Measurements from ENCODE around the gene SAP30. TPM values are rescaled to one million over a fixed set of nuclear protein-coding genes. Genes with fewer than 3 reads are reported as not detected.
A peak's percentile ranks its signal among the peaks of the same experiment; 100 is the strongest.

SAP30 gene
- total and polyA plus RNA-seq, 2 experiments from 2014 or later: 42.0 to 66.1 TPM

DNA sequence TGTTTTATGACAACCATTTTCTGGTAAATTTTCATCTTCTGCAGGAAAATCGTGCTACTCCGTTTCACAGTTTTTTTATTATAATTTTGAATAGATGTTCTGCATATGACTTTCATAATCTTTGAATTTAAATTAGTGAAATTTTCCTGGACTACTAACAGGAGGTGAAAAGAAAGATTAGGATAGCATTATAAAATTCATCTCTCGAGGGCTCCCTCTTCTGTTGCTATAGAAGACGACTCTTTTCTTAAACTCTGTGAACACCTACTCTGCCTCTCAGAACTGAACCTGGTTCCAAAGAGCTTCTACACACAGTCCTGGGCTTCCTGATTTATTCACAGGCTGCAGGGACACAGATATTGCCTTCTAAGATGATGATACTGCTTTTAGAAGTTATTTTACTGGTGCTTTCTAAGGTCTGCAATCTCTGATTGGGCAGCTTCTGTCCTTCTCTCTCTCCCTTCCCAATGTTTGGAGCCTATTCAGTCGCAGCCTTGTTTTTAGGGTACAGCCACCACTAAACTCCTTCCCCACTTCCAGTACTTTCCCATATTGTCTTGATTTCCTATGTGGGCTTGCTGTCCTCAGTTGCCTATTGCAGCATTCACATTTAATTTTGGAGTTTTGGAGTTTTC lies 10.1 kb upstream of the SAP30 start:
- Histone ChIP-seq H3K9me3 (ENCODE audit: low read depth) (no peaks in the 10 kb centered on the region), H3K27ac (no peak overlapping the region), H3K4me3 (no peak overlapping the region), H3K36me3 (no peaks in the 10 kb centered on the region), H3K4me1 (ENCODE audit: low read depth) (no peaks in the 10 kb centered on the region), H3K27me3 (no peaks in the 10 kb centered on the region)
- TF ChIP-seq, protein P1, sequence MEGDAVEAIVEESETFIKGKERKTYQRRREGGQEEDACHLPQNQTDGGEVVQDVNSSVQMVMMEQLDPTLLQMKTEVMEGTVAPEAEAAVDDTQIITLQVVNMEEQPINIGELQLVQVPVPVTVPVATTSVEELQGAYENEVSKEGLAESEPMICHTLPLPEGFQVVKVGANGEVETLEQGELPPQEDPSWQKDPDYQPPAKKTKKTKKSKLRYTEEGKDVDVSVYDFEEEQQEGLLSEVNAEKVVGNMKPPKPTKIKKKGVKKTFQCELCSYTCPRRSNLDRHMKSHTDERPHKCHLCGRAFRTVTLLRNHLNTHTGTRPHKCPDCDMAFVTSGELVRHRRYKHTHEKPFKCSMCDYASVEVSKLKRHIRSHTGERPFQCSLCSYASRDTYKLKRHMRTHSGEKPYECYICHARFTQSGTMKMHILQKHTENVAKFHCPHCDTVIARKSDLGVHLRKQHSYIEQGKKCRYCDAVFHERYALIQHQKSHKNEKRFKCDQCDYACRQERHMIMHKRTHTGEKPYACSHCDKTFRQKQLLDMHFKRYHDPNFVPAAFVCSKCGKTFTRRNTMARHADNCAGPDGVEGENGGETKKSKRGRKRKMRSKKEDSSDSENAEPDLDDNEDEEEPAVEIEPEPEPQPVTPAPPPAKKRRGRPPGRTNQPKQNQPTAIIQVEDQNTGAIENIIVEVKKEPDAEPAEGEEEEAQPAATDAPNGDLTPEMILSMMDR (IDR thresholded peaks at IDR 0.05; ENCODE audit: low read depth, low read length): peak; percentile 48
- peak; percentile 13 to 39 for DNase-seq (ENCODE audit: low read depth in 1 of 2, low spot score in 1 of 2)

GRCh38 chr4:173362666-173363065 lies 8.1 kb upstream of the SAP30 start:
- H3K4me3 ChIP-seq: no peak overlapping the region
- no peaks in the 10 kb centered on the region for H3K9me3 ChIP-seq (ENCODE audit: low read depth)
- no peaks in the 10 kb centered on the region for H3K4me1 ChIP-seq (ENCODE audit: low read depth)
- DNase-seq (ENCODE audit: low read depth in 1 of 2, low spot score in 1 of 2): no peak
- no peak overlapping the region for H3K27ac ChIP-seq
- H3K27me3 ChIP-seq: no peaks in the 10 kb centered on the region
- H3K36me3 ChIP-seq: no peaks in the 10 kb centered on the region
- TF ChIP-seq, protein P1 (IDR thresholded peaks at IDR 0.05; ENCODE audit: low read depth, low read length): no peak

DNA sequence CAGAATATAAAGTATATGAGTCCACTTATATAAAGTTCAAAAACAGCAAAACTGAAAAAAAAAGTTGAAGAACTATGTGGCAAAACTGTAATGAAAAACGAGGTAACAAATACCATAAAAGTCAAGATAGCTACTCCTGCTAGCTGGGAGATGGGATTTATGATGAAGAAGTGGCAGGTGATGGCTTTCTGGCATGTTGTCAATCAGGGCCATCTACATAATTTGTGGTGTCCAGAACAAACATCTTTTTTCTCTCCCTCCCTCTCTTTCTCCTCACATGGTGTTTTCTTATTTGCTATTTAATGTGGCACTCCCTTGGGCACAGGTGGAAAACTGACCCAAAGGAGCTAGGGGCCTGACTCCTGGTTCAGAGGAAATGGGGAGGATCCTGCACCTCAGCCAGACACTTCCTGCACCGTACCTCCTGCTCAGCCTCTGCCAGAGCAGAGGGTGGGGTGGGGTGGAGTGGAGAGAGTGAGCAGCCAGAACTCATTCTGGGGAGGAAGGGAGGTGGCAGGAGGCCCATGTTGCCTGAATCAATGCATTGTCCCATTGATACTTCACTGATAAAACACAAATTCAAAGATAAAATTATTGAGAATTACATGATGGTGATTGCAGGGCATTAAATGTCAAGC lies 5.3 kb upstream of the SAP30 start:
- Histone ChIP-seq H3K4me3 (no peak overlapping the region), H3K36me3 (no peaks in the 10 kb centered on the region), H3K27ac (no peak overlapping the region), H3K27me3 (no peaks in the 10 kb centered on the region), H3K9me3 (ENCODE audit: low read depth) (no peaks in the 10 kb centered on the region), H3K4me1 (ENCODE audit: low read depth) (no peaks in the 10 kb centered on the region)
- DNase-seq (ENCODE audit: low read depth in 1 of 2, low spot score in 1 of 2): no peak
- TF ChIP-seq, protein P1 (IDR thresholded peaks at IDR 0.05; ENCODE audit: low read depth, low read length): no peak

DNA sequence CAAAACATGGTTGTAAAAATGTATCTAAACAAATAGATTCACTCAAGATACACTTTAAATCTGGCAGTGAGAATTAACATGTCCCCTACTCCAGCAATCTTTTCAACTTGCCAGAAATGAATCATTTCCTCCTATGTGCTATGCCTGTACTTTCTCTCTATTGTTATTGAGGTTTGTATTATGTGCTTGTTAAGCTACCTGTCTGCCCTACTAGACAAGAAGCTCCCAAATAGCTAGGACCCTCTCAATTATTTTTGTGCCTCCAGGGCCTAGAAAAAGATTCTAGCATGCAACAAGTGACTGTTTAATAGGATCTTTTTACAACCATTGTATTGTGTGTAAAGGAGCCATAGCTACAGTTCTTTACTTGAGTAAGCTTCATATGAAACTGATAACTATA lies 3.5 kb upstream of the SAP30 start:
- H3K36me3 ChIP-seq: no peaks in the 10 kb centered on the region
- no peaks in the 10 kb centered on the region for H3K4me1 ChIP-seq (ENCODE audit: low read depth)
- no peaks in the 10 kb centered on the region for H3K9me3 ChIP-seq (ENCODE audit: low read depth)
- TF ChIP-seq, protein P1 (IDR thresholded peaks at IDR 0.05; ENCODE audit: low read depth, low read length): no peak
- H3K4me3 ChIP-seq: peak overlapping the region; percentile 80
- H3K27me3 ChIP-seq: no peaks in the 10 kb centered on the region
- H3K27ac ChIP-seq: no peak overlapping the region
- DNase-seq (ENCODE audit: low read depth in 1 of 2, low spot score in 1 of 2): peak in 1 of 2 donors; percentile 46

DNA sequence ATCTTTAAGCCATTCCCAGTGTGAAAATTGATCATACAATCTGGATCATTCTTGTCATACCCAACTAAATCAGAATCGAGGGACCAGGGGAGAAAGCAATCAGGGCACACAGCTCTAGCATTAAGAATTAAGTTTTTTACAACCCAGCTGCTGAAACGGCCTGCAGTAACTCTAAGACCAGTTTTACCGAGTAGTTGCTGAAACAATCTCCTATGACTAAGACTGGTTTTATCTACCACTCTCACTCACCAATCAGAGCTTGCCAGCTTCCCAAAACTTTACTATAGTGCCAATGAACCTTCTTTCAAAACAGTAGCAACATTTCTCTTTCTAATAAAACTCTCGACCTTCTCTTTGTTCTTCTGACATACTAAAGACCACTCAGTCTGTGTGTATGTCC lies 2.8 kb upstream of the SAP30 start:
- H3K36me3 ChIP-seq: no peaks in the 10 kb centered on the region
- TF ChIP-seq, protein P1 (IDR thresholded peaks at IDR 0.05; ENCODE audit: low read depth, low read length): no peak
- H3K9me3 ChIP-seq (ENCODE audit: low read depth): no peaks in the 10 kb centered on the region
- H3K4me3 ChIP-seq: peak overlapping the region; percentile 80
- no peak overlapping the region for H3K27ac ChIP-seq
- H3K4me1 ChIP-seq (ENCODE audit: low read depth): no peaks in the 10 kb centered on the region
- H3K27me3 ChIP-seq: no peaks in the 10 kb centered on the region
- peak in 1 of 2 donors; percentile 61 for DNase-seq (ENCODE audit: low read depth in 1 of 2, low spot score in 1 of 2)

All from cardiac muscle cell (in vitro differentiated cells and primary cell).